ENCODE measurements around the gene DMBX1.

DNA sequence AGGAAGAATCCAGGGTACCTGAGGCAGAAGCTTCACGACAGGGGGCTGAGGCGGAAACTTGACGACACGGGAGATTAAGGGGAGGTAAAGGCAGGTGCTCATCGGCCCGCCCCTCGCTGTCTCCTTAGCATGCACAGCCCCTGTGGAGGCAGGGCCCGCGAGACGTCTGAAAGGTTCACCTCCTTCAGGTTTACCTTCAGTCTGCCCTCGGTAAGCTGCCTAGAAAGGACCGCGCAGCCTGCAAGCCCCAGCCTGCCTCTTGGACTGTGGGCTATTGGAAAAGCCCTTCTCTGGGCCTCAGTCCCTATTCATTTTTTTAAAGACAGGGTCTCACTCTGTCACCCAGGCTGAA lies 33.3 kb downstream of the DMBX1 start:
- TF ChIP-seq, protein P1, sequence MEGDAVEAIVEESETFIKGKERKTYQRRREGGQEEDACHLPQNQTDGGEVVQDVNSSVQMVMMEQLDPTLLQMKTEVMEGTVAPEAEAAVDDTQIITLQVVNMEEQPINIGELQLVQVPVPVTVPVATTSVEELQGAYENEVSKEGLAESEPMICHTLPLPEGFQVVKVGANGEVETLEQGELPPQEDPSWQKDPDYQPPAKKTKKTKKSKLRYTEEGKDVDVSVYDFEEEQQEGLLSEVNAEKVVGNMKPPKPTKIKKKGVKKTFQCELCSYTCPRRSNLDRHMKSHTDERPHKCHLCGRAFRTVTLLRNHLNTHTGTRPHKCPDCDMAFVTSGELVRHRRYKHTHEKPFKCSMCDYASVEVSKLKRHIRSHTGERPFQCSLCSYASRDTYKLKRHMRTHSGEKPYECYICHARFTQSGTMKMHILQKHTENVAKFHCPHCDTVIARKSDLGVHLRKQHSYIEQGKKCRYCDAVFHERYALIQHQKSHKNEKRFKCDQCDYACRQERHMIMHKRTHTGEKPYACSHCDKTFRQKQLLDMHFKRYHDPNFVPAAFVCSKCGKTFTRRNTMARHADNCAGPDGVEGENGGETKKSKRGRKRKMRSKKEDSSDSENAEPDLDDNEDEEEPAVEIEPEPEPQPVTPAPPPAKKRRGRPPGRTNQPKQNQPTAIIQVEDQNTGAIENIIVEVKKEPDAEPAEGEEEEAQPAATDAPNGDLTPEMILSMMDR (IDR thresholded peaks at IDR 0.05) = no peak
- no peak for TF ChIP-seq POLR2A (IDR thresholded peaks at IDR 0.05)
